Fibroblast of mammary gland (primary cell): Measurements from ENCODE around the gene GAB3.

Experiments used
- DNase-seq: peaks from one replicate; pipeline ENCODE4 v3.0.0-alpha.2; 2010; ENCODE audit warnings: low read depth
- H3K4me3 ChIP-seq: 2 replicates; pipeline ENCODE4 v1.5.1; 2011; ENCODE audit warnings: low read depth, mild to moderate bottlenecking, low read length, moderate library complexity; ENCODE audit not compliant: control insufficient read depth
- CTCF ChIP-seq: conservative IDR thresholded peaks from 2 replicates; pipeline ENCODE4 v1.5.1; 2011; ENCODE audit warnings: low read depth, low read length, inconsistent platforms; ENCODE audit not compliant: control insufficient read depth, insufficient read depth

GAB3 gene

GRCh38 chrX:154660541-154660940 lies 90.3 kb downstream of the GAB3 start:
- no peak for TF ChIP-seq CTCF
- no peak for DNase-seq
- H3K4me3 ChIP-seq: no peak overlapping the region

GRCh38 chrX:154658957-154659356 lies 91.9 kb downstream of the GAB3 start:
- H3K4me3 ChIP-seq: no peak overlapping the region
- DNase-seq: no peak
- TF ChIP-seq CTCF: no peak

- no peak overlapping the region for H3K4me3 ChIP-seq
- no peak for DNase-seq
- TF ChIP-seq CTCF: no peak
These were observed 92.7 kb downstream of the GAB3 start for GRCh38 chrX:154658187-154658586.

GRCh38 chrX:154657226-154657805 lies 93.6 kb downstream of the GAB3 start:
- no peak for DNase-seq
- no peak overlapping the region for H3K4me3 ChIP-seq
- TF ChIP-seq CTCF: no peak

GRCh38 chrX:154655786-154656185 lies 95.1 kb downstream of the GAB3 start:
- no peak for TF ChIP-seq CTCF
- H3K4me3 ChIP-seq: no peak overlapping the region
- no peak for DNase-seq

- no peak for TF ChIP-seq CTCF
- no peak overlapping the region for H3K4me3 ChIP-seq
- no peak for DNase-seq
These were observed 95.5 kb downstream of the GAB3 start for GRCh38 chrX:154655346-154655745.

- H3K4me3 ChIP-seq: no peak overlapping the region
- no peak for TF ChIP-seq CTCF
- no peak for DNase-seq
These were observed 96.0 kb downstream of the GAB3 start for GRCh38 chrX:154654925-154655324.
